Measurements from ENCODE around the gene GRIN3B. TPM values are rescaled to one million over a fixed set of nuclear protein-coding genes. Genes with fewer than 3 reads are reported as not detected.

The GRIN3B gene
- total and polyA plus RNA-seq, 2 of the 4 experiments (the other 2 are of a cell fraction) = under 0.01 to 0.91 TPM

DNA sequence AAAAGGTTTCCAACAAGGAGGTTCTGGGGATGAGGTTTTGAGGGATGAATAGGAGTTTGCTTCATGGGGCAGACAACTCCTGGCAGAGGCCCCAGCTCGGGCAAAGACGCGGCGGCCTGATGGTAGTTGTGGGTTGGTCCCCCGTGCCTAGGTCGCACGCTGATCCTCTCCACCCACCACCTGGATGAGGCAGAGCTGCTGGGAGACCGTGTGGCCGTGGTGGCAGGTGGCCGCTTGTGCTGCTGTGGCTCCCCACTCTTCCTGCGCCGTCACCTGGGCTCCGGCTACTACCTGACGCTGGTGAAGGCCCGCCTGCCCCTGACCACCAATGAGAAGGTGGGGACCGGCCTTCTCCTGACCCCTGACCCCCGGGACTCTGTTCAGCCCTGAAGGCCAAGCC, 51.6 kb downstream of the GRIN3B start:
- Histone ChIP-seq H4K20me1 (ENCODE audit: insufficient read depth, low read length) (no peaks in the 10 kb centered on the region), H3K79me1 (ENCODE audit: low read depth in 1 of 2, low read length in 2 of 2) (no peaks in the 10 kb centered on the region), H2BK5ac (ENCODE audit: low read depth, low read length, poor library complexity, severe bottlenecking) (no peak overlapping the region), H4K8ac (ENCODE audit: low read depth in 2 of 2, low read length in 2 of 2) (no peak overlapping the region), H4K5ac (ENCODE audit: low read depth, low read length) (no peak overlapping the region), H3K56ac (ENCODE audit: extremely low read depth, insufficient read depth, low read length) (no peak overlapping the region), H3K18ac (ENCODE audit: low read depth, low read length) (no peak overlapping the region), H4K91ac (ENCODE audit: insufficient read depth, low read depth, low read length) (no peak overlapping the region), H2BK20ac (ENCODE audit: low read depth, low read length) (no peak overlapping the region), H3K27ac (ENCODE audit: insufficient read depth, low read length) (no peak overlapping the region), H2AFZ (replicated peaks; ENCODE audit: low read length, poor library complexity) (no peak overlapping the region), H3K9ac (ENCODE audit: low read depth, low read length) (no peak overlapping the region), H3K14ac (replicated peaks; ENCODE audit: low read depth, low read length) (no peak overlapping the region), H2AK5ac (ENCODE audit: low read depth, low read length) (no peak overlapping the region), H2BK120ac (ENCODE audit: low read depth, low read length) (no peak overlapping the region), H3K4me1 (ENCODE audit: control insufficient read depth, insufficient read depth, low read length) (no peaks in the 10 kb centered on the region), H3K4ac (ENCODE audit: low read depth, low read length) (no peak overlapping the region), H3K36me3 (ENCODE audit: control insufficient read depth, insufficient read depth, low read length) (peaks cover 1% of the 10 kb centered on the region; the same call in 1 of the 2 replicates), H3K9me3 (ENCODE audit: control insufficient read depth, insufficient read depth, low read length) (peaks cover 21% of the 10 kb centered on the region), H2AK9ac (replicated peaks; ENCODE audit: low read depth, low read length, poor library complexity) (no peak overlapping the region), H3K9me1 (ENCODE audit: insufficient read depth, low read length) (no peaks in the 10 kb centered on the region), H3K4me2 (ENCODE audit: low read depth, low read length) (no peak overlapping the region), H3K27me3 (ENCODE audit: control insufficient read depth, insufficient read depth, low read length) (no peaks in the 10 kb centered on the region), H3K23ac (ENCODE audit: low read depth, low read length) (no peak overlapping the region), H2BK15ac (ENCODE audit: low read depth, low read length) (no peak overlapping the region), H3K4me3 (ENCODE audit: insufficient read depth, low read depth, low read length) (no peak overlapping the region)
- no TSS peak for BruUV-seq (replicated peaks)
- in situ Hi-C loops (cut with MboI; ENCODE audit: low sequenced_read_pairs) (no loop called here), intact Hi-C loops (cut with micrococcal nuclease) (no loop called here), dilution Hi-C loops (cut with HindIII; ENCODE audit: low sequenced_read_pairs, unreplicated experiment) (no loop called here)
- TF ChIP-seq MAFK (IDR thresholded peaks at IDR 0.05; ENCODE audit: low read depth, low read length) (no peak), RAD21 (IDR thresholded peaks at IDR 0.05; ENCODE audit: low read length) (no peak), MAZ (IDR thresholded peaks at IDR 0.05; ENCODE audit: borderline replicate concordance, low read depth, low read length) (no peak), NFE2L2 (IDR thresholded peaks at IDR 0.05; ENCODE audit: low read depth, low read length) (no peak)
- TF ChIP-seq, protein P1, sequence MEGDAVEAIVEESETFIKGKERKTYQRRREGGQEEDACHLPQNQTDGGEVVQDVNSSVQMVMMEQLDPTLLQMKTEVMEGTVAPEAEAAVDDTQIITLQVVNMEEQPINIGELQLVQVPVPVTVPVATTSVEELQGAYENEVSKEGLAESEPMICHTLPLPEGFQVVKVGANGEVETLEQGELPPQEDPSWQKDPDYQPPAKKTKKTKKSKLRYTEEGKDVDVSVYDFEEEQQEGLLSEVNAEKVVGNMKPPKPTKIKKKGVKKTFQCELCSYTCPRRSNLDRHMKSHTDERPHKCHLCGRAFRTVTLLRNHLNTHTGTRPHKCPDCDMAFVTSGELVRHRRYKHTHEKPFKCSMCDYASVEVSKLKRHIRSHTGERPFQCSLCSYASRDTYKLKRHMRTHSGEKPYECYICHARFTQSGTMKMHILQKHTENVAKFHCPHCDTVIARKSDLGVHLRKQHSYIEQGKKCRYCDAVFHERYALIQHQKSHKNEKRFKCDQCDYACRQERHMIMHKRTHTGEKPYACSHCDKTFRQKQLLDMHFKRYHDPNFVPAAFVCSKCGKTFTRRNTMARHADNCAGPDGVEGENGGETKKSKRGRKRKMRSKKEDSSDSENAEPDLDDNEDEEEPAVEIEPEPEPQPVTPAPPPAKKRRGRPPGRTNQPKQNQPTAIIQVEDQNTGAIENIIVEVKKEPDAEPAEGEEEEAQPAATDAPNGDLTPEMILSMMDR (conservative IDR thresholded peaks at IDR 0.05; ENCODE audit: low read depth, low read length) = no peak
- ChIA-PET POLR2A (ENCODE audit: unreplicated experiment) (no interaction called here), CTCF (no interaction called here)
- WGBS, 2 experiments (ENCODE audit: extremely low coverage in 2 of 2, insufficient read length in 1 of 2) = 80% methylated on average over 7 of the region's 17 CpGs; no CpG with 5 or more reads in 1 of the 2 experiments
- ATAC-seq (ENCODE audit: low read depth) (no peak), DNase-seq (no peak)

Measured in IMR-90 (cell line).